Heart right ventricle (tissue), 16 donors: Measurements from ENCODE around the gene LRRC10. TPM values are rescaled to one million over a fixed set of nuclear protein-coding genes. Genes with fewer than 3 reads are reported as not detected.

Experiments used
- ATAC-seq, 8 donors: fragments of 200-7000 bp; cut with Tn5 transposase; one replicate each; pipeline ENCODE4 v1.9.1; 2020; ENCODE audit warnings: mild to moderate bottlenecking in 8 of 8, moderate library complexity in 8 of 8, moderate number of reproducible peaks in 1 of 8
- DNase-seq, 2 donors: peaks; one replicate each; pipeline ENCODE4 v3.0.0-alpha.2; 2020
- H3K27ac ChIP-seq, 10 donors: fragments of 200-600 bp; sonication (generic) in 2 of 10; one replicate each; pipeline versions ENCODE4 v1.5.0 to v1.8.0; 2020 to 2022; ENCODE audit warnings: mild to moderate bottlenecking in 3 of 10
- H3K27me3 ChIP-seq, 7 donors: fragments of 200-600 bp; one replicate each; pipeline ENCODE4 v1.8.0; 2021 to 2022; ENCODE audit warnings: mild to moderate bottlenecking in 2 of 7
- H3K36me3 ChIP-seq, 9 donors: fragments of 200-600 bp; sonication (generic) in 1 of 9; one replicate each; pipeline versions ENCODE4 v1.5.0 to v1.8.0; 2020 to 2022; ENCODE audit warnings: mild to moderate bottlenecking in 2 of 9
- H3K4me1 ChIP-seq, 9 donors: fragments of 200-600 bp; sonication (generic) in 1 of 9; one replicate each; pipeline versions ENCODE4 v1.5.0 to v1.8.0; 2020 to 2022; ENCODE audit warnings: mild to moderate bottlenecking in 4 of 9
- H3K4me3 ChIP-seq, 10 donors: fragments of 200-600 bp; sonication (generic) in 2 of 10; one replicate each; pipeline versions ENCODE4 v1.5.0 to v1.8.0; 2020 to 2022; ENCODE audit warnings: mild to moderate bottlenecking in 7 of 10, moderate library complexity in 2 of 10
- H3K9me3 ChIP-seq, 11 donors: fragments of 200-600 bp in 10 of 11; sonication (generic) in 2 of 11; one replicate each; pipeline versions ENCODE4 v1.5.0 to v1.8.0; 2013 to 2022; ENCODE audit warnings: mild to moderate bottlenecking in 2 of 11, control low read depth in 1 of 11, moderate library complexity in 1 of 11
- whole genome bisulfite sequencing, 2 donors: extraction: QIAGEN DNeasy Blood & Tissue Kit; methylation state at CpG; one replicate each; pipeline ENCODE4 v1.1.7; 2013; ENCODE audit warnings: inconsistent platforms in 1 of 2; 5-methylcytosine and 5-hydroxymethylcytosine counted together
- intact Hi-C, 10 donors: fragments of 100-400 bp; cut with DNase I; formaldehyde crosslinking; loops; one replicate each; pipeline versions ENCODE4 v1.11.1 to v1.14.2; 2022
- long read RNA-seq, 3 donors: library from polyadenylated mRNA; unstranded; transcript quantifications; one replicate each; pipeline ENCODE4 v2.0.0, GENCODE V29; 2020 to 2021
- polyA plus RNA-seq, 2 donors: library from polyadenylated mRNA; stranded (reverse); fragments of 200-250 nt; gene quantifications; one replicate each; pipeline ENCODE4 v1.2.3, GENCODE V29; 2013
- total RNA-seq, 10 donors: library from RNA; stranded (reverse); fragmentation: NEBNext Ultra II Directional in 3 of 10; extraction: Animal tissue kit (Norgen Biotek cat#: 25700) in 3 of 10; gene quantifications; one replicate each; pipeline versions ENCODE4 v1.2.1 to v1.2.4, GENCODE V29; 2021 to 2023
- TF ChIP-seq, protein P1 (sequence below), 9 donors: fragments of 200-600 bp; sonication (generic) in 2 of 9; IDR thresholded peaks; one replicate each; pipeline versions ENCODE4 v1.5.0 to v1.8.0; 2021 to 2022; ENCODE audit warnings: antibody characterized with exemption in 9 of 9, mild to moderate bottlenecking in 5 of 9, moderate library complexity in 1 of 9
- donor health status: Arrhythmogenic right ventricular cardiomyopathy.
- donor health status: ischemic (EF 13 %, LVEDD 7.1; RV severe dilation, severe dysfunction).
- donor health status: healthy with polysubstance abuse.
- donor health status: DM: no; HTN: yes; CAD: no.
- donor health status: DM: no; HTN: no; CAD: no.
- donor health status: ischemic (EF 25% LVEDD 6.9; RV normal size, moderate dysfunction).
- donor health status: ischemic (EF 25% LVEDD 5.7; RV mildly dilated, moderate dysfunction).
- donor health status: healthy.
- donor health status: DM: yes; HTN: yes; CAD: no.
- donor health status: Ischemic cardiomyopathy.
- donor health status: ischemic (EF 35%, LVEDD 5.7; RV mildly dilated, moderate dysfunction).
- donor health status: nonischemic (EF 11% LVEDD 7.7; RV severe dilation, severe dysfunction).
- donor health status: DM: yes; HTN: yes; CAD: no.
- donor health status: PGD.
- donor health status: ischemic (EF 29% LVEDD 5.4; RV normal size, mild dysfunction).
- donor health status: nonischemic (EF 23%, LVEDD 6.1; RV moderate dilation, normal function).

LRRC10 gene, protein sequence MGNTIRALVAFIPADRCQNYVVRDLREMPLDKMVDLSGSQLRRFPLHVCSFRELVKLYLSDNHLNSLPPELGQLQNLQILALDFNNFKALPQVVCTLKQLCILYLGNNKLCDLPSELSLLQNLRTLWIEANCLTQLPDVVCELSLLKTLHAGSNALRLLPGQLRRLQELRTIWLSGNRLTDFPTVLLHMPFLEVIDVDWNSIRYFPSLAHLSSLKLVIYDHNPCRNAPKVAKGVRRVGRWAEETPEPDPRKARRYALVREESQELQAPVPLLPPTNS
- total RNA-seq, result 10 to 100 TPM; 14.4 to 75.7 (median 40.9) TPM
- polyA plus RNA-seq, result 10 to 100 TPM in 1 of 2 donors, 1 to 10 TPM in 1; 3.4 to 31.4 TPM
- long read RNA-seq, donor 1, transcript LRRC10-201 (1 exons, 2,599 nt), result major isoform, 67 of 67 reads
- long read RNA-seq, donor 1, partial matches to known transcripts, result 0 of 67 reads
- long read RNA-seq, donor 1, other reads (novel, unspliced or antisense), result 0 of 67 reads
- long read RNA-seq, donor 2, transcript LRRC10-201 (1 exons, 2,599 nt), result major isoform, 98 of 98 reads
- long read RNA-seq, donor 2, partial matches to known transcripts, result 0 of 98 reads
- long read RNA-seq, donor 2, other reads (novel, unspliced or antisense), result 0 of 98 reads
- long read RNA-seq, donor 3, transcript LRRC10-201 (1 exons, 2,599 nt), result major isoform, 58 of 58 reads
- long read RNA-seq, donor 3, partial matches to known transcripts, result 0 of 58 reads
- long read RNA-seq, donor 3, other reads (novel, unspliced or antisense), result 0 of 58 reads

DNA sequence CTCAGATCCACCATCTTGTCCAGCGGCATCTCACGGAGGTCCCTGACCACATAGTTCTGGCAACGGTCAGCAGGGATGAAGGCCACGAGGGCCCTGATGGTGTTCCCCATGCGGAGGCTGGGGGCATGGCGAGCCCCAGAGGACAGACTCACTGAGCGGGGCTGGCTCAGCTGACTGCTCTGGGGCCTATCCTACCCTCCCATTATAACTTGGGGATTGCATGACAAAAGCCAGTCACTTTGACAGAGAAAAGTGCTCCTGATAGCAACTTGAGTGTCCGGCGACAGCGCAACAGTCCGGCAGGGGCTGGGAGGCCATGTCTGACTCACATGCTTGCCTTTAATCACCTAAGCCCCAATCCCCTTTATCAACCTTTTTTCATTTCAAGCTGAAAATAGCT, at the start of gene LRRC10:
Gene LRRC10 (minus strand): TSS at position 179 of the 400 bp plus-strand sequence. CDS start 69 bp downstream, at position 110.
- peak; percentile 76 to 92 (median 84) for ATAC-seq
- WGBS, 2 donors, result 58 to 65% methylated on average over 11 of the region's 11 CpGs
- H3K4me3 ChIP-seq, result peak within 1 kb of the TSS in 9 of 10 donors; percentile 27 to 56 (median 45)

DNA sequence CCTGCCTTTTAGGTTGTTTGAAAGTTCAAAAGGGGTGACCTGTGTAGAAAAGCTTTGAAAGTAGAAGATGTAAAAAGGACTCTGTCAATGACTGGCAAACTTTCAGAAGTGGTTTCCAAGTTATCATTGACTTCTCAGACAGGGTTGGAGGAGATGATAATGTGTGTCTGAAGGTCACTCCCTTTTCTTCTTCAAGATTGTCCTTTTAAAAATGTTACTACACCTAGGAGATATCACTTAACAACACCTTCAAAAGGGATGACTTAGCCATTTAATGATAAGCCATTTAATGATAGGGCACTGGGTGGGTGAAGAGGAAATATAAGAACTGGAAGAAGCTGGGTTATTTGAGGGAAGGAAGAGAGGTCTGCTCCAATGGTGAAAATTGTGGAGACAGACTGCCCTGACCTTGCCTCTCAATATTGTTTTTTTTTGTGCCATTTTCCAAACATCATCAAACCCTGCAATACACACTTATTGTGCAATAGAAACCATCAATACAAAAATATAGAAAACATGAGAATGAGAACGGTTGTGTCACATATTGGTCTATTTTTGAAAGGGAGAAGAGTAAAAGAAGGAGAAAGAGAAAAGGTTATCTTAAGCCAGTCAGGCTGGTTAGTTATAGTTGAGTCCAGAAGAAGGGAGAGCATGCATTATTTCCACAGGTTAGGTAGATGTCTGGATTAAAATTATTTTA, 49.6 kb upstream of the LRRC10 start:
- 88 to 92% methylated on average over 1 of the region's 1 CpG for WGBS, 2 donors
- no peaks in the 10 kb centered on the region for H3K9me3 ChIP-seq
- intact Hi-C loops, result no loop called here
- ATAC-seq (no peak), DNase-seq (no peak)
- TF ChIP-seq, protein P1, sequence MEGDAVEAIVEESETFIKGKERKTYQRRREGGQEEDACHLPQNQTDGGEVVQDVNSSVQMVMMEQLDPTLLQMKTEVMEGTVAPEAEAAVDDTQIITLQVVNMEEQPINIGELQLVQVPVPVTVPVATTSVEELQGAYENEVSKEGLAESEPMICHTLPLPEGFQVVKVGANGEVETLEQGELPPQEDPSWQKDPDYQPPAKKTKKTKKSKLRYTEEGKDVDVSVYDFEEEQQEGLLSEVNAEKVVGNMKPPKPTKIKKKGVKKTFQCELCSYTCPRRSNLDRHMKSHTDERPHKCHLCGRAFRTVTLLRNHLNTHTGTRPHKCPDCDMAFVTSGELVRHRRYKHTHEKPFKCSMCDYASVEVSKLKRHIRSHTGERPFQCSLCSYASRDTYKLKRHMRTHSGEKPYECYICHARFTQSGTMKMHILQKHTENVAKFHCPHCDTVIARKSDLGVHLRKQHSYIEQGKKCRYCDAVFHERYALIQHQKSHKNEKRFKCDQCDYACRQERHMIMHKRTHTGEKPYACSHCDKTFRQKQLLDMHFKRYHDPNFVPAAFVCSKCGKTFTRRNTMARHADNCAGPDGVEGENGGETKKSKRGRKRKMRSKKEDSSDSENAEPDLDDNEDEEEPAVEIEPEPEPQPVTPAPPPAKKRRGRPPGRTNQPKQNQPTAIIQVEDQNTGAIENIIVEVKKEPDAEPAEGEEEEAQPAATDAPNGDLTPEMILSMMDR (IDR thresholded peaks at IDR 0.05), result no peak
- H3K27me3 ChIP-seq, result no peaks in the 10 kb centered on the region
- peaks cover 0 to 17% (median 0%) of the 10 kb centered on the region in 9 donors for H3K4me1 ChIP-seq
- H3K27ac ChIP-seq, result no peak overlapping the region
- H3K36me3 ChIP-seq, result no peaks in the 10 kb centered on the region
- H3K4me3 ChIP-seq, result no peak overlapping the region

More for the DNA sequence above, at the start of gene LRRC10:
- peak within 1 kb of the TSS in 9 of 10 donors; percentile 29 to 79 (median 73) for H3K27ac ChIP-seq
- no peaks in the 10 kb centered on the region for H3K27me3 ChIP-seq
- H3K4me1 ChIP-seq, result peaks cover 0 to 17% (median 0%) of the 10 kb centered on the region in 9 donors
- intact Hi-C loops, result no loop called here
- peak; percentile 50 to 66 for DNase-seq
- H3K36me3 ChIP-seq, result no peaks in the 10 kb centered on the region
- TF ChIP-seq, protein P1 (IDR thresholded peaks at IDR 0.05), result peak in 1 of 9 donors; percentile 9
- peaks cover 0 to 5% (median 0%) of the 10 kb centered on the region in 11 donors for H3K9me3 ChIP-seq

DNA sequence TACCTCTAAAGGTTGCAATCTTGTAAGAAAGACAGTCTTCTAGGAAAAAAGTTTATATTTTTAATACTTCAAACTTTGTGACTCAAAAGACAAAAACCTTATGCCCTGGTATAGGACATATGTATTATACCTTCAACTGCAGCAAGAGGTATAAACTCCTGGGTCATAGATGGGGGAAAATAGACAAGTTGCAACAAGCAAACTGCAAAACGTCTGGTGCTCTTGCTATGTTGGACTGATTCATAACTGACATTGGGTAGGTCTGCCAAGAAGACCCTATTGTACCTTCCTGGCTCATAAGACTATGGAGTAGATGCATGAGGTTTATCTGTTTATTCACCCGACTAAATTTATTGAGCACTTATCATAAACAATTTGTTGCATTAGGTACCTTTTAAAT, 47.5 kb upstream of the LRRC10 start:
- ATAC-seq (no peak), DNase-seq (no peak)
- intact Hi-C loops, result no loop called here
- H3K27me3 ChIP-seq, result no peaks in the 10 kb centered on the region
- H3K4me3 ChIP-seq, result no peak overlapping the region
- no peak overlapping the region for H3K27ac ChIP-seq
- TF ChIP-seq, protein P1 (IDR thresholded peaks at IDR 0.05), result no peak
- H3K9me3 ChIP-seq, result no peaks in the 10 kb centered on the region
- WGBS, 2 donors, result 64 to 75% methylated on average over 2 of the region's 2 CpGs
- H3K36me3 ChIP-seq, result no peaks in the 10 kb centered on the region
- peaks cover 0 to 17% (median 0%) of the 10 kb centered on the region in 9 donors for H3K4me1 ChIP-seq
